Epidermal melanocyte (primary cell): ENCODE results near the gene HOXD10.

Experiments
- DNase-seq: peaks from one replicate; pipeline ENCODE4 v3.0.0; 2011; ENCODE audit warnings: low spot score; ENCODE audit not compliant: insufficient read length

The HOXD10 gene

GRCh38 chr2:176161825-176162626, 45.4 kb downstream of the HOXD10 start:
- DNase-seq: peak; percentile 74

GRCh38 chr2:176162911-176163671, 46.5 kb downstream of the HOXD10 start:
- DNase-seq: no peak

- DNase-seq: no peak
Observed at GRCh38 chr2:176163672-176164056, 47.1 kb downstream of the HOXD10 start.

GRCh38 chr2:176164201-176164600, 47.6 kb downstream of the HOXD10 start:
- DNase-seq: no peak

GRCh38 chr2:176164611-176165369, 48.2 kb downstream of the HOXD10 start:
- DNase-seq: no peak

- no peak for DNase-seq
Observed at GRCh38 chr2:176165370-176166050, 48.9 kb downstream of the HOXD10 start.

DNA sequence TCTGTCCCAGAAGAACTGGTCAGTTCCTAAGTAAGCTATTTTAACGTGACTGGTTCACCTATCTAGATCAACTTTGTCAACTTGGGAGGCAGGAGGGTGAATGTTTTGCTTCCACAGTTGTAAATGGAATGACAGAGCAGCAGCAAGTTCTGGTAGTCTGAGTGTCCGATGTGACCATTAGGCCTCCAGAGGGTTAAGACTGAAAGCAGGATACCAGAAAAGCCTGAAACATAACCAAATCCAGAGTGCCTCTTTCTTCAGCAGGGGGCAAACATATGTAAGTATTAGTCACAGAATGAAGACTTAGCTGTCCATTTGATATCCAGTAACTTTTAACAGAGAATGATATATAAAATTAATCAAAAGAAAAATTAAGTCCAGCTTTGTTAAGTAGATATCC, 49.7 kb downstream of the HOXD10 start:
- no peak for DNase-seq

DNA sequence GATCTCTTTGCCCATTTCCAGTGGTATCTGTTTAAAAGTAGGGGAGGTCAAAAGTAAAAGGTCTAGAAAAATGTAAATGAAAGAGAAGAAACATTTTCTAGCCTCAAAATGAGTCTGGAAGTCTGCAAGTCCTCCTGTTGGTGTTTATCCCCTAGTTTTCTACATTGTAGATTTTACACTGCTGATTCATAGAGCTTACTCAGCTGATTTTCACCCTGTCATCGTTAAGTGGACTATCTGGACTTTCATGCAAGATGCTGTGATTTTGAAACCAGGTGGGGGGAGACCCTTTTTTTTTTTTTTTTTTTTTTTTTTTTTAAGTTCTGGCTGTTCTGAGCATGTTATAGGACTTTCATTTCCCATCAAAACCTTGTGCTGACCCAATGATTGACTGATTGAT, 50.8 kb downstream of the HOXD10 start:
- DNase-seq: no peak

GRCh38 chr2:176169181-176169580, 52.6 kb downstream of the HOXD10 start:
- no peak for DNase-seq
